K562 (cell line): ENCODE results near the gene NIPAL1. TPM values are rescaled to one million over a fixed set of nuclear protein-coding genes. Genes with fewer than 3 reads are reported as not detected.

Source experiments
- ATAC-seq: fragments of 200-7000 bp; cut with Tn5 transposase; 3 replicates; pipeline ENCODE4 v1.9.1; 2020; ENCODE audit warnings: moderate library complexity
- BruUV-seq: library from RNA; stranded (reverse); fragments of 400-500 nt; replicated peaks from 2 replicates; lab custom pipeline; 2021; lab: Mats Ljungman, UMichigan
- CTCF ChIA-PET: fragments of 300-600 bp; formaldehyde crosslinking; extraction: SDS; loops from one replicate; lab custom pipeline; 2021; ENCODE audit warnings: low intra/inter-chr PET ratio; lab: Yijun Ruan, JAX
- POLR2A ChIA-PET: fragments of 300-600, 350-650 bp; sonication (Branson Sonifier 250); formaldehyde crosslinking; extraction: SDS; loops from one replicate; lab custom pipeline; 2021; ENCODE audit warnings: antibody characterized with exemption, inconsistent platforms; lab: Yijun Ruan, JAX
- DNase-seq, 4 experiments: peaks; one replicate each; pipeline versions ENCODE4 v3.0.0 to v3.0.0-alpha.2; 2011 to 2018; ENCODE audit warnings: low spot score in 3 of 4, mixed read lengths in 3 of 4; ENCODE audit errors: extremely low read depth in 1 of 4
- FAIRE-seq: peaks from 2 replicates; lab custom pipeline; 2011; peaks lifted over from hg19 to GRCh38; lab: Jason Lieb, UNC
- H2AFZ ChIP-seq: 2 replicates; pipeline ENCODE4 v1.6.0; 2011; ENCODE audit warnings: low read depth, low read length, control low read depth, inconsistent platforms
- H3K27ac ChIP-seq: fragments of 200-600 bp; 3 replicates; pipeline ENCODE4 v1.8.0; 2011; ENCODE audit warnings: low read depth, mild to moderate bottlenecking, control low read depth, inconsistent platforms, low read length, moderate library complexity, mixed read lengths; ENCODE audit errors: extremely low read depth
- H3K27me3 ChIP-seq, 2 experiments: fragments of 300-600 bp in 1 of 2; 2 replicates in 1 of 2; 3 replicates in 1 of 2; pipeline versions ENCODE4 v1.6.0 to v1.8.0; 2011; ENCODE audit warnings: inconsistent platforms in 2 of 2, low read length in 2 of 2, mild to moderate bottlenecking in 1 of 2, mixed read lengths in 1 of 2, moderate library complexity in 1 of 2; ENCODE audit not compliant: control insufficient read depth in 2 of 2, insufficient read depth in 2 of 2
- H3K36me3 ChIP-seq: fragments of 300-600 bp; 3 replicates; pipeline ENCODE4 v1.8.0; 2011; ENCODE audit warnings: mild to moderate bottlenecking, low read length, inconsistent platforms; ENCODE audit not compliant: control insufficient read depth, insufficient read depth
- H3K4me1 ChIP-seq, 2 experiments: fragments of 200-600 bp in 1 of 2; replicated peaks in 1 of 2; 2 replicates in 1 of 2; 3 replicates in 1 of 2; pipeline versions ENCODE4 v1.5.1 to v1.8.0; 2011; ENCODE audit warnings: inconsistent platforms in 2 of 2, low read length in 2 of 2, mild to moderate bottlenecking in 1 of 2, mixed read lengths in 1 of 2, moderate library complexity in 1 of 2; ENCODE audit not compliant: control insufficient read depth in 2 of 2, insufficient read depth in 2 of 2
- H3K4me2 ChIP-seq: 2 replicates; pipeline ENCODE4 v1.6.1; 2011; ENCODE audit warnings: low read length, control low read depth, inconsistent platforms, mixed read lengths; ENCODE audit not compliant: insufficient read depth
- H3K4me3 ChIP-seq: fragments of 200-600 bp; sonication (generic), shearing (Covaris generic); 2 replicates; pipeline ENCODE4 v1.5.1; 2016; ENCODE audit warnings: control low read depth, inconsistent platforms
- H3K79me2 ChIP-seq: fragments of 200-600 bp; 3 replicates; pipeline ENCODE4 v1.8.0; 2011; ENCODE audit warnings: low read length, inconsistent platforms; ENCODE audit not compliant: control insufficient read depth, insufficient read depth
- H3K9ac ChIP-seq, 2 experiments: 2 replicates each; pipeline versions ENCODE4 v1.6.0 to v1.6.1; 2011; ENCODE audit warnings: low read depth in 2 of 2, low read length in 2 of 2, control low read depth in 1 of 2, inconsistent platforms in 1 of 2, mild to moderate bottlenecking in 1 of 2, mixed read lengths in 1 of 2; ENCODE audit not compliant: insufficient read depth in 1 of 2
- H3K9me1 ChIP-seq: one replicate; pipeline ENCODE4 v1.6.0; 2011; ENCODE audit warnings: inconsistent platforms, mild to moderate bottlenecking, low read length, moderate library complexity; ENCODE audit not compliant: control insufficient read depth, insufficient read depth
- H3K9me3 ChIP-seq: replicated peaks from 2 replicates; pipeline ENCODE4 v1.5.1; 2011; ENCODE audit warnings: low read depth, low read length, inconsistent platforms; ENCODE audit not compliant: control insufficient read depth, insufficient read depth
- H4K20me1 ChIP-seq: replicated peaks from 2 replicates; pipeline ENCODE4 v1.6.1; 2011; ENCODE audit warnings: low read length, inconsistent platforms, mixed read lengths; ENCODE audit not compliant: control insufficient read depth, insufficient read depth
- ARHGAP35 ChIP-seq: fragments of 450-650 bp; IDR thresholded peaks from 2 replicates; pipeline ENCODE4 v1.6.1; 2018; ENCODE audit not compliant: partially characterized antibody
- ASH1L ChIP-seq: fragments of 450-650 bp; IDR thresholded peaks from 2 replicates; pipeline ENCODE4 v1.6.1; 2018; ENCODE audit warnings: borderline replicate concordance, mild to moderate bottlenecking, low read depth; ENCODE audit not compliant: partially characterized antibody
- ATF2 ChIP-seq: sonication (generic); formaldehyde crosslinking; IDR thresholded peaks from 2 replicates; pipeline ENCODE4 v1.8.1; 2022; ENCODE audit warnings: missing genetic modification reagents
- BRD9 ChIP-seq: fragments of 450-650 bp; IDR thresholded peaks from 2 replicates; pipeline ENCODE4 v1.6.1; 2018; ENCODE audit warnings: low read depth; ENCODE audit not compliant: partially characterized antibody
- DNMT1 ChIP-seq: fragments of 450-650 bp; IDR thresholded peaks from 2 replicates; pipeline ENCODE4 v1.6.1; 2016; ENCODE audit warnings: antibody characterized with exemption, mild to moderate bottlenecking
- DPF2 ChIP-seq: fragments of 450-650 bp; IDR thresholded peaks from 2 replicates; pipeline ENCODE4 v1.6.1; 2016
- GABPB2 ChIP-seq: fragments of 250-450 bp; sonication (Bioruptor Pico); conservative IDR thresholded peaks from 2 replicates; pipeline ENCODE4 v1.5.1; 2021; ENCODE audit warnings: mild to moderate bottlenecking
- HIVEP1 ChIP-seq: fragments of 250-450 bp; sonication (Bioruptor Pico); IDR thresholded peaks from 2 replicates; pipeline ENCODE4 v1.4.0; 2020; ENCODE audit warnings: mild to moderate bottlenecking
- HSF4 ChIP-seq: fragments of 250-450 bp; sonication (Bioruptor Pico); IDR thresholded peaks from 2 replicates; pipeline ENCODE4 v2.1.2; 2022; ENCODE audit warnings: mild to moderate bottlenecking, moderate library complexity, borderline replicate concordance
- KAT7 ChIP-seq: sonication (generic); formaldehyde crosslinking; IDR thresholded peaks from 2 replicates; pipeline ENCODE4 v1.8.0; 2022; ENCODE audit warnings: missing genetic modification reagents, mild to moderate bottlenecking, borderline replicate concordance
- MYBL2 ChIP-seq, 2 experiments: fragments of 450-650 bp in 1 of 2; sonication (generic) in 1 of 2; formaldehyde crosslinking in 1 of 2; IDR thresholded peaks; 2 replicates each; pipeline versions ENCODE4 v1.6.1 to v1.8.1; 2017 to 2022; ENCODE audit warnings: borderline replicate concordance in 1 of 2, inconsistent platforms in 1 of 2, low read depth in 1 of 2, mild to moderate bottlenecking in 1 of 2, missing genetic modification reagents in 1 of 2, moderate library complexity in 1 of 2
- PATZ1 ChIP-seq: fragments of 250-450 bp; sonication (Bioruptor Pico); IDR thresholded peaks from 2 replicates; pipeline ENCODE4 v1.5.0; 2020; ENCODE audit warnings: mild to moderate bottlenecking, borderline replicate concordance
- SMAD2 ChIP-seq: fragments of 150-350 bp; IDR thresholded peaks from 2 replicates; pipeline ENCODE4 v1.6.1; 2014; ENCODE audit warnings: low read depth, mild to moderate bottlenecking, low read length
- TCF3 ChIP-seq: sonication (generic); formaldehyde crosslinking; IDR thresholded peaks from 2 replicates; pipeline ENCODE4 v1.4.0; 2020; ENCODE audit warnings: mild to moderate bottlenecking, missing genetic modification reagents
- ZKSCAN8 ChIP-seq: fragments of 200-800 bp; sonication (Bioruptor generic); IDR thresholded peaks from 2 replicates; pipeline ENCODE4 v1.6.1; 2016; ENCODE audit warnings: missing genetic modification characterization, missing compliant biosample characterization
- ZNF140 ChIP-seq: fragments of 250-450 bp; sonication (Bioruptor Pico); IDR thresholded peaks from 2 replicates; pipeline ENCODE4 v1.8.0; 2021; ENCODE audit warnings: moderate library complexity, mild to moderate bottlenecking, inconsistent platforms
- ZNF583 ChIP-seq: fragments of 250-450 bp; sonication (Bioruptor Pico); IDR thresholded peaks from 2 replicates; pipeline ENCODE4 v1.4.0; 2020
- ZNF696 ChIP-seq: fragments of 250-450 bp; sonication (Bioruptor Pico); conservative IDR thresholded peaks from 2 replicates; pipeline ENCODE4 v1.4.0; 2020; ENCODE audit warnings: mild to moderate bottlenecking, moderate library complexity
- ZNF707 ChIP-seq: fragments of 250-450 bp; sonication (Bioruptor Pico); conservative IDR thresholded peaks from 2 replicates; pipeline ENCODE4 v1.8.0; 2022; ENCODE audit warnings: inconsistent platforms, mild to moderate bottlenecking, moderate library complexity
- WGBS: fragments of 100-300 bp; shearing (Covaris generic); methylation state at CpG from one replicate; pipeline ENCODE4 v1.1.6; 2016; ENCODE audit warnings: low coverage, mixed read lengths; ENCODE audit not compliant: insufficient coverage; ENCODE audit errors: missing lambda C conversion rate; 5-methylcytosine and 5-hydroxymethylcytosine counted together
- in situ Hi-C: fragments of 300-500 bp; cut with MboI; formaldehyde crosslinking; loops from 4 replicates; pipeline ENCODE4 v1.15.0; 2018; ENCODE audit warnings: inconsistent platforms, mixed read lengths
- intact Hi-C: fragments of 100-400 bp; cut with micrococcal nuclease; formaldehyde crosslinking; loops from 2 replicates; pipeline ENCODE4 v1.14.2; 2022
- polyA plus RNA-seq, 8 experiments: library from polyadenylated mRNA; depleted of rRNA in 4 of 8; stranded (reverse) in 5 of 8; unstranded in 3 of 8; fragments of >200 nt; fragmentation: Nextera tagmentation in 2 of 8; fragmentation: Illumina TruSeq in 1 of 8; extraction: Ambion mirVana in 2 of 8; extraction: Trizol in 1 of 8; gene quantifications; 2 replicates each; pipeline versions ENCODE4 v1.2.1 to v1.2.3, GENCODE V29; 2011 to 2014; ENCODE audit warnings: inconsistent platforms in 1 of 8, missing spikeins in 1 of 8
- total RNA-seq, 7 experiments: library from RNA; depleted of rRNA in 6 of 7; stranded (reverse); fragments of >200 nt in 6 of 7; fragmentation: Illumina TruSeq in 2 of 7; extraction: Trizol in 2 of 7; gene quantifications; 2 replicates each; pipeline versions ENCODE4 v1.2.1 to v1.2.3, GENCODE V29; 2011 to 2021; ENCODE audit warnings: low replicate concordance in 1 of 7

Gene NIPAL1
- total and polyA plus RNA-seq, 9 of the 15 experiments (the other 6 are each of a cell fraction or from before 2014, with no cell fraction given): 0.03 to 0.43 (median 0.25) TPM

GRCh38 chr4:48015678-48016077 lies 894 bp upstream of the NIPAL1 start:
- ChIA-PET CTCF (interaction anchor here (0.8 kb wide), 1 partner anchor 10 kb away, joined by 3 read pairs; no protein-coding TSS in a partner anchor), POLR2A (no interaction called here)
- peaks cover 4 to 13% of the 10 kb centered on the region in 2 experiments; a peak in 3 of 5 replicates for H3K4me1 ChIP-seq
- no peak overlapping the region for H3K9ac ChIP-seq
- H3K4me3 ChIP-seq: peak overlapping the region; percentile 54
- no peak for DNase-seq
- no peaks in the 10 kb centered on the region for H3K9me3 ChIP-seq
- peak; percentile 23 for FAIRE-seq
- H3K27ac ChIP-seq: no peak overlapping the region
- no TSS peak for BruUV-seq
- no peaks in the 10 kb centered on the region for H3K9me1 ChIP-seq
- peaks cover 10 to 16% of the 10 kb centered on the region in 2 experiments; a peak in 4 of 5 replicates for H3K27me3 ChIP-seq
- no peaks in the 10 kb centered on the region for H4K20me1 ChIP-seq
- H3K36me3 ChIP-seq: no peaks in the 10 kb centered on the region
- no peak for TF ChIP-seq MYBL2 (IDR thresholded peaks at IDR 0.05; ENCODE audit: low read depth)
- no peak for TF ChIP-seq MYBL2 (CRISPR knock-in tag; IDR thresholded peaks at IDR 0.05; ENCODE audit: borderline replicate concordance)
- TF ChIP-seq ZNF583 (CRISPR knock-in tag): no peak
- TF ChIP-seq PATZ1 (CRISPR knock-in tag): no peak
- TF ChIP-seq HIVEP1 (CRISPR knock-in tag): no peak
- TF ChIP-seq ZKSCAN8 (CRISPR knock-in tag): no peak
- TF ChIP-seq ASH1L: no peak
- no peak for TF ChIP-seq DNMT1
- no peak for TF ChIP-seq GABPB2 (CRISPR knock-in tag)
- TF ChIP-seq ARHGAP35: no peak
- no peak for TF ChIP-seq ZNF707 (CRISPR knock-in tag)
- TF ChIP-seq DPF2: no peak
- no peak for TF ChIP-seq TCF3 (CRISPR knock-in tag)
- TF ChIP-seq HSF4 (CRISPR knock-in tag): no peak
- TF ChIP-seq ZNF140 (CRISPR knock-in tag): no peak
- no peak for TF ChIP-seq BRD9
- TF ChIP-seq ATF2 (CRISPR knock-in tag): no peak
- TF ChIP-seq ZNF696 (CRISPR knock-in tag): no peak
- no peak for TF ChIP-seq KAT7 (CRISPR knock-in tag)
- no peak for TF ChIP-seq SMAD2
- TF ChIP-seq, all 486 proteins: peak for 0
- in situ Hi-C loops (no loop called here), intact Hi-C loops (loop anchor here (5.0 kb wide), 1 partner anchor 72 kb away; no protein-coding TSS in a partner anchor)
- Histone ChIP-seq H2AFZ (peak overlapping the region; percentile 88; the same call in 1 of the 2 replicates), H3K4me2 (peak overlapping the region; percentile 83), H3K79me2 (no peaks in the 10 kb centered on the region)
- no peak for ATAC-seq
- 63% methylated on average over 5 of the region's 5 CpGs for WGBS
